Lung (tissue), 12 donors: ENCODE measurements around the gene MYB. TPM values are rescaled to one million over a fixed set of nuclear protein-coding genes. Genes with fewer than 3 reads are reported as not detected.

Experiments
- ATAC-seq: fragments of 200-7000 bp; cut with Tn5 transposase; one replicate; pipeline ENCODE4 v1.9.1; 2020; ENCODE audit warnings: moderate number of reproducible peaks; ENCODE audit not compliant: insufficient read depth, low FRiP score
- DNase-seq, 3 donors: peaks; one replicate each; pipeline ENCODE4 v3.0.0-alpha.2; 2013 to 2017
- H3K27ac ChIP-seq, 2 donors: one replicate each; pipeline ENCODE4 v1.5.1; 2013; ENCODE audit warnings: mild to moderate bottlenecking in 2 of 2, moderate library complexity in 2 of 2, control low read depth in 1 of 2, inconsistent platforms in 1 of 2, low read depth in 1 of 2, low read length in 1 of 2
- H3K27me3 ChIP-seq, 3 donors: one replicate each; pipeline ENCODE4 v1.5.1; 2013; ENCODE audit warnings: low read length in 2 of 3; ENCODE audit not compliant: control insufficient read depth in 3 of 3, insufficient read depth in 3 of 3
- H3K36me3 ChIP-seq, 4 donors: one replicate each; pipeline ENCODE4 v1.5.1; 2013; ENCODE audit warnings: low read length in 4 of 4, mild to moderate bottlenecking in 1 of 4, moderate library complexity in 1 of 4; ENCODE audit not compliant: control insufficient read depth in 4 of 4, insufficient read depth in 4 of 4
- H3K4me1 ChIP-seq, 5 donors: one replicate each; pipeline ENCODE4 v1.5.1; 2013; ENCODE audit warnings: low read length in 5 of 5, mild to moderate bottlenecking in 2 of 5, moderate library complexity in 1 of 5; ENCODE audit not compliant: control insufficient read depth in 5 of 5, insufficient read depth in 5 of 5
- H3K4me3 ChIP-seq: one replicate; pipeline ENCODE4 v1.5.1; 2013; ENCODE audit warnings: mild to moderate bottlenecking, control low read depth, moderate library complexity
- H3K9ac ChIP-seq, 2 donors: one replicate each; pipeline ENCODE4 v1.5.1; 2013; ENCODE audit warnings: low read length in 2 of 2, control low read depth in 1 of 2; ENCODE audit not compliant: insufficient read depth in 1 of 2
- H3K9me3 ChIP-seq, 4 donors: one replicate each; pipeline ENCODE4 v1.5.1; 2013; ENCODE audit warnings: low read length in 3 of 4, mild to moderate bottlenecking in 1 of 4, moderate library complexity in 1 of 4; ENCODE audit not compliant: control insufficient read depth in 4 of 4, insufficient read depth in 3 of 4
- CTCF ChIP-seq: IDR thresholded peaks from 2 replicates; pipeline ENCODE4 v1.5.1; 2012; ENCODE audit warnings: mild to moderate bottlenecking; ENCODE audit errors: control extremely low read depth, extremely low read depth
- WGBS, 2 donors: extraction: QIAGEN DNeasy Blood & Tissue Kit; methylation state at CpG; one replicate each; pipeline ENCODE4 v1.1.7; 2013; 5-methylcytosine and 5-hydroxymethylcytosine counted together
- polyA plus RNA-seq, 2 donors: library from polyadenylated mRNA; stranded (reverse); fragments of 200-250 nt; gene quantifications; one replicate each; pipeline ENCODE4 v1.2.1, GENCODE V29; 2013
- total RNA-seq, 2 donors: library from RNA; depleted of rRNA in 1 of 2; stranded (reverse); fragments of >200 nt in 1 of 2; gene quantifications; one replicate each; pipeline ENCODE4 v1.2.1, GENCODE V29; 2014 to 2021
- donor health status: control.
- donor health status: control.
- donor health status: Bipolar disorder and iron deficiency.
- donor health status: healthy.
- donor health status: DM: yes; HTN: yes; CAD: no.

Gene MYB
- total and polyA plus RNA-seq, 4 donors = 1.3 to 11.3 (median 4.6) TPM

GRCh38 chr6:135221042-135221441 lies 39.9 kb downstream of the MYB start:
- Histone ChIP-seq H3K4me1 (no peaks in the 10 kb centered on the region), H3K4me3 (no peak overlapping the region), H3K9ac (no peak overlapping the region), H3K27me3 (no peaks in the 10 kb centered on the region), H3K9me3 (no peaks in the 10 kb centered on the region), H3K36me3 (no peaks in the 10 kb centered on the region), H3K27ac (no peak overlapping the region)
- 94 to 95% methylated on average over 3 of the region's 3 CpGs for WGBS, 2 donors
- DNase-seq (no peak), ATAC-seq (no peak)
- no peak for TF ChIP-seq CTCF

DNA sequence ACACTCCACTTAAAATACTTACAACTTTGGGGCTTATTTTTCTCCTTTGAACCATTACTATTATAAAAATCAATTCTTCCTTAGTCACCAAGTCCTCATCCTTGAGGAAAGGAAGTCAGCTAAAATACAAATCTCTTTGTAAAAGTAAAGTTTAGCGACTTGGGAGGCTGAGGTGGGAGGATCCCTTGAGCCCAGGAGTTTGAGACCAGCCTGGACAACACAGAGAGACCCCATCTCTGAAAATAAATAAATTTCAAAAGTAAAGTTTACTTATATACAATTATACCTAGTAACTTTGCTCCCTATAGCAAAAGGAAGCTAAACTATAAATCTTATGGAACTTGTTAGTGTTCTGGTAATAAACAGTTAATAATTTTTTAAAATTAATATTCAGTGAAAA lies 40.4 kb downstream of the MYB start:
- Histone ChIP-seq H3K9me3 (no peaks in the 10 kb centered on the region), H3K4me3 (no peak overlapping the region), H3K27me3 (no peaks in the 10 kb centered on the region), H3K27ac (no peak overlapping the region), H3K4me1 (no peaks in the 10 kb centered on the region), H3K9ac (no peak overlapping the region), H3K36me3 (no peaks in the 10 kb centered on the region)
- WGBS, 2 donors = 90 to 95% methylated on average over 1 of the region's 1 CpG
- ATAC-seq = no peak
- DNase-seq = no peak
- TF ChIP-seq CTCF = no peak

DNA sequence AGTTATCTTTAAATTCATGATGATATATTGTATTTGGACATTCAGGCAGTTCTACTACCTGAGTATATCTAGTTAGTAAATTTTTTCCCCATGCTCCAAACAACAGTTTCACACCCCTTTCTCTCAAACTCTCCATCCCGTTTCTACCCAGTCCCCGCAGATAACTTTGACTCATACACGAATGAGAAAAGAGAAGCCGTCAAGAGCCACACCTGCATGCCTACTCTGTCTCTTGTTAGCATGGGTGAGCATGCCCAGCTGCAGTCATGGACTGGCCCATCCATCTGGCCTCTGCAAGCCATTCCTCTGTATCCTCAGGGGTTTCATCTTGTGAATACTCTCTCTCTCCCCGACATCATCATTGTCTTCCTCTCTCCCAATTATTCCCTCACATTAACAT lies 41.5 kb downstream of the MYB start:
- ATAC-seq = no peak

More for the DNA sequence above, 41.5 kb downstream of the MYB start:
- DNase-seq = no peak
- Histone ChIP-seq H3K4me1 (no peaks in the 10 kb centered on the region), H3K27ac (no peak overlapping the region), H3K9me3 (peaks cover 0 to 3% (median 0%) of the 10 kb centered on the region in 4 donors), H3K4me3 (no peak overlapping the region), H3K36me3 (no peaks in the 10 kb centered on the region), H3K27me3 (no peaks in the 10 kb centered on the region), H3K9ac (no peak overlapping the region)
- WGBS, 2 donors = 90 to 91% methylated on average over 5 of the region's 5 CpGs
- no peak for TF ChIP-seq CTCF
